Measurements from ENCODE around the gene PCDHGC4. TPM values are rescaled to one million over a fixed set of nuclear protein-coding genes. Genes with fewer than 3 reads are reported as not detected.

PCDHGC4 gene
- total RNA-seq, 4 donors from 2014 or later, result 3.3 to 11.7 (median 5.1) TPM

- H3K4me1 ChIP-seq, result peaks cover 0 to 82% (median 53%) of the 10 kb centered on the region in 4 donors
- H3K27me3 ChIP-seq, result no peaks in the 10 kb centered on the region
- WGBS, 2 donors, result 96 to 99% methylated on average over 14 of the region's 14 CpGs
- no peaks in the 10 kb centered on the region for H3K9me3 ChIP-seq
- DNase-seq (ENCODE audit: low spot score in 2 of 2), result no peak
- H3K4me3 ChIP-seq, result no peak overlapping the region
- peaks cover 0 to 29% (median 0%) of the 10 kb centered on the region in 3 donors for H3K36me3 ChIP-seq
- TF ChIP-seq EP300 (IDR thresholded peaks at IDR 0.05) (no peak), CTCF (IDR thresholded peaks at IDR 0.05) (no peak), POLR2A (IDR thresholded peaks at IDR 0.05) (no peak)
- no peak overlapping the region for H3K27ac ChIP-seq
Observed at GRCh38 chr5:141510850-141511601, 26.2 kb downstream of the PCDHGC4 start.

- no peak for TF ChIP-seq EP300 (IDR thresholded peaks at IDR 0.05)
- no peak for TF ChIP-seq POLR2A (IDR thresholded peaks at IDR 0.05)
- TF ChIP-seq CTCF (IDR thresholded peaks at IDR 0.05), result no peak
- Histone ChIP-seq H3K27me3 (no peaks in the 10 kb centered on the region), H3K9me3 (no peaks in the 10 kb centered on the region), H3K27ac (peak overlapping the region in 3 of 4 donors; percentile 64 to 81 (median 79)), H3K4me3 (no peak overlapping the region), H3K36me3 (peaks cover 0 to 31% (median 0%) of the 10 kb centered on the region in 3 donors), H3K4me1 (peaks cover 0 to 84% (median 54%) of the 10 kb centered on the region in 4 donors)
- no peak for DNase-seq (ENCODE audit: low spot score in 2 of 2)
- 50 to 69% methylated on average over 3 to 4 of the region's 4 CpGs for WGBS, 2 donors
Observed at GRCh38 chr5:141511771-141512325, 27.0 kb downstream of the PCDHGC4 start.

GRCh38 chr5:141512390-141512910 is 27.6 kb downstream of the PCDHGC4 start:
- peak overlapping the region in 3 of 4 donors; percentile 64 to 81 (median 79) for H3K27ac ChIP-seq
- peak; percentile 68 to 79 for DNase-seq (ENCODE audit: low spot score in 2 of 2)
- no peaks in the 10 kb centered on the region for H3K9me3 ChIP-seq
- peaks cover 0 to 32% (median 0%) of the 10 kb centered on the region in 3 donors for H3K36me3 ChIP-seq
- H3K4me1 ChIP-seq, result peaks cover 0 to 80% (median 50%) of the 10 kb centered on the region in 4 donors
- 19 to 21% methylated on average over 28 of the region's 28 CpGs for WGBS, 2 donors
- no peaks in the 10 kb centered on the region for H3K27me3 ChIP-seq
- peak; percentile 74 to 86 (median 83) for TF ChIP-seq CTCF (IDR thresholded peaks at IDR 0.05)
- no peak for TF ChIP-seq EP300 (IDR thresholded peaks at IDR 0.05)
- peak overlapping the region; percentile 39 to 58 (median 48) for H3K4me3 ChIP-seq

GRCh38 chr5:141512911-141513626 is 28.2 kb downstream of the PCDHGC4 start:
- TF ChIP-seq CTCF (IDR thresholded peaks at IDR 0.05), result no peak
- no peak for TF ChIP-seq EP300 (IDR thresholded peaks at IDR 0.05)
- TF ChIP-seq POLR2A (IDR thresholded peaks at IDR 0.05), result no peak
- Histone ChIP-seq H3K9me3 (no peaks in the 10 kb centered on the region), H3K27ac (peak overlapping the region; percentile 25 to 81 (median 72)), H3K4me1 (peaks cover 0 to 74% (median 44%) of the 10 kb centered on the region in 4 donors), H3K27me3 (no peaks in the 10 kb centered on the region), H3K4me3 (peak overlapping the region; percentile 39 to 58 (median 48)), H3K36me3 (peaks cover 0 to 37% (median 0%) of the 10 kb centered on the region in 3 donors)
- 4 to 11% methylated on average over 24 to 40 of the region's 43 CpGs for WGBS, 2 donors
- DNase-seq (ENCODE audit: low spot score in 2 of 2), result peak in 1 of 2 donors; percentile 27

Data from tibial nerve (tissue), 4 donors.